ENCODE data around the gene KCNK16. TPM values are rescaled to one million over a fixed set of nuclear protein-coding genes. Genes with fewer than 3 reads are reported as not detected.

Gene KCNK16
- total RNA-seq, 4 donors from 2014 or later = not detected

- intact Hi-C loops (cut with DNase I; ENCODE audit: low total_unique reads) = no loop called here
- H3K4me3 ChIP-seq (ENCODE audit: low read depth, poor library complexity, severe bottlenecking) = no peak overlapping the region
- 58 to 75% methylated on average over 10 of the region's 10 CpGs for WGBS, 2 donors
- TF ChIP-seq POLR2A (IDR thresholded peaks at IDR 0.05) = no peak
- TF ChIP-seq, protein P1, sequence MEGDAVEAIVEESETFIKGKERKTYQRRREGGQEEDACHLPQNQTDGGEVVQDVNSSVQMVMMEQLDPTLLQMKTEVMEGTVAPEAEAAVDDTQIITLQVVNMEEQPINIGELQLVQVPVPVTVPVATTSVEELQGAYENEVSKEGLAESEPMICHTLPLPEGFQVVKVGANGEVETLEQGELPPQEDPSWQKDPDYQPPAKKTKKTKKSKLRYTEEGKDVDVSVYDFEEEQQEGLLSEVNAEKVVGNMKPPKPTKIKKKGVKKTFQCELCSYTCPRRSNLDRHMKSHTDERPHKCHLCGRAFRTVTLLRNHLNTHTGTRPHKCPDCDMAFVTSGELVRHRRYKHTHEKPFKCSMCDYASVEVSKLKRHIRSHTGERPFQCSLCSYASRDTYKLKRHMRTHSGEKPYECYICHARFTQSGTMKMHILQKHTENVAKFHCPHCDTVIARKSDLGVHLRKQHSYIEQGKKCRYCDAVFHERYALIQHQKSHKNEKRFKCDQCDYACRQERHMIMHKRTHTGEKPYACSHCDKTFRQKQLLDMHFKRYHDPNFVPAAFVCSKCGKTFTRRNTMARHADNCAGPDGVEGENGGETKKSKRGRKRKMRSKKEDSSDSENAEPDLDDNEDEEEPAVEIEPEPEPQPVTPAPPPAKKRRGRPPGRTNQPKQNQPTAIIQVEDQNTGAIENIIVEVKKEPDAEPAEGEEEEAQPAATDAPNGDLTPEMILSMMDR (IDR thresholded peaks at IDR 0.05) = no peak
- no peak for DNase-seq (ENCODE audit: low spot score in 2 of 2)
These were observed 17.5 kb upstream of the KCNK16 start for GRCh38 chr6:39339868-39340550.

GRCh38 chr6:39339096-39339867, 16.8 kb upstream of the KCNK16 start:
- TF ChIP-seq, protein P1 (IDR thresholded peaks at IDR 0.05) = no peak
- no peak for TF ChIP-seq POLR2A (IDR thresholded peaks at IDR 0.05)
- H3K4me3 ChIP-seq (ENCODE audit: low read depth, poor library complexity, severe bottlenecking) = no peak overlapping the region
- 54 to 61% methylated on average over 9 of the region's 9 CpGs for WGBS, 2 donors
- intact Hi-C loops (cut with DNase I; ENCODE audit: low total_unique reads) = no loop called here
- DNase-seq (ENCODE audit: low spot score in 2 of 2) = no peak

DNA sequence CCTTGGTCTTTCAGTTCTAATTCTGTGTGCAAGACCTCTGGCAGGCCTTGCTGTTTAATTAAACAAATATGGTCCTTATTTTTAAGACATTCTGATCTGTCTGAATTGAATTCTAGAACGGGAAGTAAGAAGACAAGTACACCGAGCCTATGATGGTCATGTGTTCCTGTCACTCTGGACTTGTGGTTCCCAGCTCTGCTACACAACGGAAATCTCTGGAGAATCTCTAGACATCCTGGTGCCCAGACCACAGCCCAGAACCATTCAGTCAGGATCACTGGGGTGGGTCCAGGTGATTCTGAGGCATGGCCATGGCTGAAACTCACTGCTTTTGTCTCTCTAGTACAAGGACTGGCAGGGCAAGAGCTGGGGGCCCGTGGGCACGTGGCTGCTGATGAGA, 15.9 kb upstream of the KCNK16 start:
- TF ChIP-seq, protein P1 (IDR thresholded peaks at IDR 0.05) = no peak
- TF ChIP-seq POLR2A (IDR thresholded peaks at IDR 0.05) = no peak
- WGBS, 2 donors = 62 to 76% methylated on average over 5 of the region's 5 CpGs
- intact Hi-C loops (cut with DNase I; ENCODE audit: low total_unique reads) = no loop called here
- no peak for DNase-seq (ENCODE audit: low spot score in 2 of 2)
- no peak overlapping the region for H3K4me3 ChIP-seq (ENCODE audit: low read depth, poor library complexity, severe bottlenecking)

GRCh38 chr6:39335780-39336545, 13.5 kb upstream of the KCNK16 start:
- no peak overlapping the region for H3K4me3 ChIP-seq (ENCODE audit: low read depth, poor library complexity, severe bottlenecking)
- no peak for DNase-seq (ENCODE audit: low spot score in 2 of 2)
- TF ChIP-seq POLR2A (IDR thresholded peaks at IDR 0.05) = no peak
- TF ChIP-seq, protein P1 (IDR thresholded peaks at IDR 0.05) = no peak
- 39 to 53% methylated on average over 5 of the region's 5 CpGs for WGBS, 2 donors
- intact Hi-C loops (cut with DNase I; ENCODE audit: low total_unique reads) = no loop called here

- no peak for DNase-seq (ENCODE audit: low spot score in 2 of 2)
- TF ChIP-seq, protein P1 (IDR thresholded peaks at IDR 0.05) = no peak
- TF ChIP-seq POLR2A (IDR thresholded peaks at IDR 0.05) = no peak
- no peak overlapping the region for H3K4me3 ChIP-seq (ENCODE audit: low read depth, poor library complexity, severe bottlenecking)
- intact Hi-C loops (cut with DNase I; ENCODE audit: low total_unique reads) = no loop called here
- 86 to 90% methylated on average over 7 of the region's 7 CpGs for WGBS, 2 donors
These were observed 11.3 kb upstream of the KCNK16 start for GRCh38 chr6:39333644-39334438.

All from lower leg skin (tissue), 4 donors.